ENCODE measurements around the gene TMEM108. TPM values are rescaled to one million over a fixed set of nuclear protein-coding genes. Genes with fewer than 3 reads are reported as not detected.

TMEM108 gene
- polyA plus RNA-seq, 1 donor (not counting 4 experiments of a cell fraction or from before 2014, with no cell fraction given) = not detected

GRCh38 chr3:133439563-133439962, 401.4 kb downstream of the TMEM108 start:
- no peak overlapping the region for H3K27ac ChIP-seq (ENCODE audit: control insufficient read depth, insufficient read depth, low read length)
- FAIRE-seq (no peak), DNase-seq (ENCODE audit: low read depth, low spot score) (no peak)
- no peak overlapping the region for H3K4me2 ChIP-seq (ENCODE audit: control insufficient read depth, extremely low read depth, insufficient read depth, low read depth, low read length)
- no peaks in the 10 kb centered on the region for H3K79me2 ChIP-seq (ENCODE audit: control insufficient read depth, insufficient read depth, low read length)
- no peak for TF ChIP-seq CTCF (optimal IDR thresholded peaks at IDR 0.05 in 1 of 3, IDR thresholded peaks at IDR 0.05 in 1 of 3, conservative IDR thresholded peaks at IDR 0.05 in 1 of 3; ENCODE audit: extremely low read depth in 1 of 3, insufficient read depth in 2 of 3, low read length in 3 of 3)
- no peak for TF ChIP-seq EZH2 (IDR thresholded peaks at IDR 0.05; ENCODE audit: low read length)
- H3K9ac ChIP-seq (ENCODE audit: control insufficient read depth, extremely low read depth, insufficient read depth, low read length) = no peak overlapping the region
- no peaks in the 10 kb centered on the region for H4K20me1 ChIP-seq (ENCODE audit: control insufficient read depth, extremely low read depth, insufficient read depth, low read length)
- H3K27me3 ChIP-seq (ENCODE audit: control insufficient read depth, extremely low read depth, insufficient read depth, low read length) = no peaks in the 10 kb centered on the region
- H3K9me3 ChIP-seq (ENCODE audit: control insufficient read depth, low read depth, low read length) = no peaks in the 10 kb centered on the region
- no peak overlapping the region for H3K4me3 ChIP-seq (ENCODE audit: control insufficient read depth in 2 of 3, extremely low read depth in 1 of 3, insufficient read depth in 2 of 3, low read depth in 1 of 3, low read length in 3 of 3)
- no peaks in the 10 kb centered on the region for H3K36me3 ChIP-seq (ENCODE audit: control insufficient read depth in 2 of 2, extremely low read depth in 1 of 2, insufficient read depth in 2 of 2, low read length in 2 of 2)
- no peak overlapping the region for H2AFZ ChIP-seq (ENCODE audit: control insufficient read depth, low read length)
- peaks cover 10% of the 10 kb centered on the region for H3K4me1 ChIP-seq (ENCODE audit: control insufficient read depth, extremely low read depth, insufficient read depth, low read length)
- dilution Hi-C loops (cut with MboI; ENCODE audit: extremely low pct_ligation_motif_present, low sequenced_read_pairs) = no loop called here
- H3K9me1 ChIP-seq (ENCODE audit: control insufficient read depth, extremely low read depth, insufficient read depth, low read length) = no peaks in the 10 kb centered on the region

DNA sequence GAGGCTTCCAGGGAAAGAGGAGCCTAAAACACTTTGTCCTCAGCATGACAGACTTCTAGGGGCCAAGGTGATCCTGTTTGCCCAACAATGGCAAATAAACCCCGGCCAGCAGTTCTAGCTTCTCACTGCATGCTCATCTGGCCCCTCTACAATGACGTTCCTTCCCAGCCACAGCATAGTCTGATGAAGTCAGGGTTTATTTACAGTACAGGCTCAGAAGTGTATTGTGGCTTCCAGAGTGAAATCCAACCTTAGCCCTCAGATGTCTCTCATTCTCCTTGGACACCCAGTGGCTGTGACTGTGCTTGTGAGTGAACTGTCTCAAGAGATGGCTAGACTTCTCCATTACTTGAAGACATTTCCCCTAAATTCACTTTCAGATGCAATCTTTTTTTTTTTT, 402.5 kb downstream of the TMEM108 start:
- no peak overlapping the region for H3K27ac ChIP-seq (ENCODE audit: control insufficient read depth, insufficient read depth, low read length)
- H3K9me1 ChIP-seq (ENCODE audit: control insufficient read depth, extremely low read depth, insufficient read depth, low read length) = no peaks in the 10 kb centered on the region
- no peaks in the 10 kb centered on the region for H3K36me3 ChIP-seq (ENCODE audit: control insufficient read depth in 2 of 2, extremely low read depth in 1 of 2, insufficient read depth in 2 of 2, low read length in 2 of 2)
- no peaks in the 10 kb centered on the region for H3K27me3 ChIP-seq (ENCODE audit: control insufficient read depth, extremely low read depth, insufficient read depth, low read length)
- dilution Hi-C loops (cut with MboI; ENCODE audit: extremely low pct_ligation_motif_present, low sequenced_read_pairs) = no loop called here
- no peak overlapping the region for H3K4me2 ChIP-seq (ENCODE audit: control insufficient read depth, extremely low read depth, insufficient read depth, low read depth, low read length)
- TF ChIP-seq CTCF (optimal IDR thresholded peaks at IDR 0.05 in 1 of 3, IDR thresholded peaks at IDR 0.05 in 1 of 3, conservative IDR thresholded peaks at IDR 0.05 in 1 of 3; ENCODE audit: extremely low read depth in 1 of 3, insufficient read depth in 2 of 3, low read length in 3 of 3) = no peak
- TF ChIP-seq EZH2 (IDR thresholded peaks at IDR 0.05; ENCODE audit: low read length) = no peak
- H3K4me1 ChIP-seq (ENCODE audit: control insufficient read depth, extremely low read depth, insufficient read depth, low read length) = peaks cover 11% of the 10 kb centered on the region
- H2AFZ ChIP-seq (ENCODE audit: control insufficient read depth, low read length) = no peak overlapping the region
- no peak for DNase-seq (ENCODE audit: low read depth, low spot score)
- H3K9me3 ChIP-seq (ENCODE audit: control insufficient read depth, low read depth, low read length) = no peaks in the 10 kb centered on the region
- no peak overlapping the region for H3K9ac ChIP-seq (ENCODE audit: control insufficient read depth, extremely low read depth, insufficient read depth, low read length)
- no peak overlapping the region for H3K4me3 ChIP-seq (ENCODE audit: control insufficient read depth in 2 of 3, extremely low read depth in 1 of 3, insufficient read depth in 2 of 3, low read depth in 1 of 3, low read length in 3 of 3)
- no peaks in the 10 kb centered on the region for H3K79me2 ChIP-seq (ENCODE audit: control insufficient read depth, insufficient read depth, low read length)
- no peaks in the 10 kb centered on the region for H4K20me1 ChIP-seq (ENCODE audit: control insufficient read depth, extremely low read depth, insufficient read depth, low read length)
- no peak for FAIRE-seq

Measured in keratinocyte (primary cell).